ENCODE data around the gene ATP2A2.
"Not testable (repeated sequence)": the region's sequence is repeated elsewhere in the genome, so short reads cannot be mapped to it uniquely, and the experiment has no call there.

Gene ATP2A2

DNA sequence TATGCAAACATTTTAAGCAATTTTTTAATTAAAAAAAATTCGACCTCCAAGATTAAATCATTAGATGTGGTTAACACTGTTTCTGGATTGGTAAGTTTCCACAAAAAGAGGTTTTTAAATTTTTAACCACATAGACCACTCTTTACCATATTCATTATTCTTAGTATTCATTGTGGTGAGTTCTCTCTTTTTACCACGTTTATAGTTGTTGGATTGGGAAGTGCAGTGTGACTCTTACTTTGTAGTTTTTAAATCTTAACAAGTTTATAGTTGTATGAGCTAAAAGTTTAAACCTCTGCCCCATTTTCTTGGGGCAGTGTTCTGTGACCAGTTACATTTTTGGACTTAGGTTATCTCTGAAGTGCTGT lies 8.6 kb downstream of the ATP2A2 start:
- DNase-seq (ENCODE audit: low read depth, low spot score): no peak

DNA sequence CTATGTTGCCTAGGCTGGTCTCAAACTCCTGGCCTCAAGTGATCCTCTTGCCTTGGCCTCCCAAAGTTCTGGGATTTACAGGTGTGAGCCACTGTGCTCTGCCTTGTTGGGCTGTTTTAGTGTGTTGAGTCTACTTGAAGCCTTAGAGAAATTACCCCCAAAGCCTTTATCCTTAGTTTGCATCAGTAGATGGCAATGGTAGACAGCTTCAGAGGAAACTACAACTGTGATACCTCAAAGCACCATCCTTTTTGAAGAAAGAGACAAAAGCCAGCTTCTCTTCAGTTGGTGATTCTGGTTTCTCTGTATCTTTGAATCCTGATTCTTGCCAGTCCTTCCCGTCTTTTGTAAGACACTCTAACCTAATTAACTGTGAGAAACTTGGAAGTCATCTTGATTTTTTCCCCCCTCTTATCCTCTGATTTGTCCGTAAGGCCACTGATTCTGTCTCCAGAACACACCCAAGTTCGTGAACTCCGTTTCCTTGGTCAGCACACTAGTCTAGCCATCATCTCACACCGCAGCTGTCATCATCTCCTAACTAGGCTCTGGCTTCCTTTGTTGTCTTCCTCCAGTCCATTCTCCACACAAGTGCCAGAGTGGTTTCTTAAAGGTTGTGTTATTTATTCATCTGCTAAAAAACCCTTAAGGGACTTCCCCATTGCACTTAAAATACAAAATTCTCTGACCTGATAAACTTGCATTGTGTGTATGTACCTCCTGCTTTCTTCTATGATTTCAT lies 20.2 kb downstream of the ATP2A2 start:
- DNase-seq (ENCODE audit: low read depth, low spot score): no peak

DNA sequence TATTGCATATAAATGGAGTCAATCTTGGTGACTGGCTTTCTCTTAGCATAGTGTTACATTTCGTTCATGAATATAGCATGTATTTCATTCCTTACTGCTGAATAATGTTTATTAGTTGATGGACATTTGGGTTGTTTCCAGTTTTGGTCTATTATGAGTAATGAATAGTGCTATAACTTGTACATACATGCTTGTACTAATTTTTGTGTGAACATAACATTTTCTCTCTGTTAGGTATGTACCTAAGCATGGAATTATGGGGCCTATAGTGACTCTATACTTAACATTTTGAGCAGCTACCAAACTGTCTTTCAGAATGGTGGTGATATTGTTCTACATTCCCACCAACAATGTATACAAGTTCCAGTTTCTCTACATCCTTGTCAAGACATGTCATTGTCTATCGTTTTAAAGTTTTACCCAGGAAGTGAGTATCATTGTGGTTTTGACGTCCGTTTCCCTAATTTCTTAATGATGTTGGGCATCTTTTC lies 23.1 kb downstream of the ATP2A2 start:
- no peak for DNase-seq (ENCODE audit: low read depth, low spot score)

DNA sequence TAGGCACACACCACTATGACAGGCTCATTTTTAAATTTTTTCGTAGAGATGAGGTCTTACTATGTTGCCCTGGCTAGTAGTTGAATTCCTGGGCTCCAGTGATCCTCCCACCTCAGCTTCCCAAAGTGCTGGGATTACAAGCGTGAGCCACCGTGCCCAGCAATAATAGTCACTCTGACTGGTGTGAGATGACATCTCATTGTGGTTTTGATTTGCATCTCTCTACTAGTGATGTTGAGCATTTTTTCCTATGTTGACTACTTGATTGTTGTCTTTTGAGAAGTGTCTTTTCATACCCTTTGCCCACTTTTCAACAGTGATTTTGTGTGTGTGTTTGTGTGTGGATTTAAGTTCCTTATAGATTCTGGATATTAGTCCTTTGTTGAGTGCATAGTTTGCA lies 26.3 kb downstream of the ATP2A2 start:
- DNase-seq (ENCODE audit: low read depth, low spot score): no peak

DNA sequence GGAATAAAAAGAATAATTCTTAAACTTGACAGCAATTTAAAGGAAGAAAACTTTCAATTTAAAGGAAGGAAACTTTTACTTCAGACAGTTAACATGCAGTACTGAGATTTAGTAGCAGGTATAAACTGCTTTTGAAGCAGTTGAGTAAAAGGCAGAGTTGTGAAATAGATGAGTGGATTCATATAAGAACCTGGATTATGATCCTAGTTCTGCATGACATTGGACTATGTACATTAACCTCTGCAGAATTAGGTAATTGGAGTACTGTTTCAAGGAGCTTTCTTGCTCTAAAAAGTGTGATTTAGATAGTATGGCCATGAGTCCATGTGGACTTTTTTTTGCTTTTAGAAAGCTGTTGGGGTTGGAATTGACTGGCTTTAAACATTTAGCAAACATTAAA lies 29.7 kb downstream of the ATP2A2 start:
- no peak for DNase-seq (ENCODE audit: low read depth, low spot score)

DNA sequence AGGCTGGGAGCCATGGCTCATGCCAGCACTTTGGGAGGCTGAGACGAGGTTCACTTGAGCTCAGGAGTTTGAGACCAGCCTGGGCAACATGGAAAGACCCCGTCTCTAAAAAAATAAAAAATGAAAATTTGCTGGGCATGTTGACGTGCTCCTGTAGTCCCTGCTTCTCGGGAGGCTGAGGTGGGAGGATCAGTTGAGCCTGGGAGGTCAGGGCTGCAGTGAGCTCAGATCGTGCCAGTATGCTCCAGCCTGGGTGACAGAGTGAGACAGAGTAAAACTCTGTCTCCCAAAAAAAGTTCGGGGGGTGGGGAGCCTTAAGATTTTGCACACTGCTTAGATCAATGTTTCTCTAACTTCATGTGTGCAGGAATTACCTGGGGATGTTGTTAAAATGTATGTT lies 30.9 kb downstream of the ATP2A2 start:
- DNase-seq (ENCODE audit: low read depth, low spot score): no peak

DNA sequence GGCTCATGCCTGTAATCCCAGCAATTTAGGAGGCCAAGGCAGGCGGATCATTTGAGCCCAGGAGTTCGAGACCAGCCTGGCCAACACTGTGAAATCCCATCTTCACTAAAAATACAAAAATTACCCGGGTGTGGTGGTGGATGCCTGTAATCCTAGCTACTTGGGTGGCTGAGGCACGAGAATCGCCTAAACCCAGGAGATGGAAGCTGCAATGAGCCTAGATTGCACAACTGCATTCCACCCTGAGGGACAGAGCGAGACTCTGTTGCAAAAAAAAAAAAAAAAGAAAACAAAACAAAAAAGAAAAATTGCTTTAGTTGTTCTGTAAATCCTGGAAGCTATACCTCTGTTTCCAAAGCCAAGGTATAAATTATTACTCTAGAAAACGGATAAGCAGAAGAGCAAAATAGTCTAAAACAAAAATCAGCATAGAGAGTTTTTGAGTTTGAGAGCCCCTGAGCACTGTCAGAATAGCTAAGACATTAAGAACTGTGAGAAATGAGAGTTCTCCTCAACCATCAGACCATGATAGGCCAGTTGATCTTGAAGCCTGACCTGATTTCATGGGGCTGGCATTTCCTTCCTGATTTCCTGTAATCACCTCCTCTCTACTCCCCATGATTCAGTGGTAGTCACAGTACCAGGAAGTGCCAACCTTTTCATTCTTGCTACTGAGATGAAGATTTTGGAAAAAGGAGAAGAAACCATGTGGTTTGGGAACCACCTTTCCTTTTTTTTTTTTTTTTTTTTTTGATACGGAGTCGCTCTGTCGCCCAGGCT lies 31.7 kb downstream of the ATP2A2 start:
- no peak for DNase-seq (ENCODE audit: low read depth, low spot score)

DNA sequence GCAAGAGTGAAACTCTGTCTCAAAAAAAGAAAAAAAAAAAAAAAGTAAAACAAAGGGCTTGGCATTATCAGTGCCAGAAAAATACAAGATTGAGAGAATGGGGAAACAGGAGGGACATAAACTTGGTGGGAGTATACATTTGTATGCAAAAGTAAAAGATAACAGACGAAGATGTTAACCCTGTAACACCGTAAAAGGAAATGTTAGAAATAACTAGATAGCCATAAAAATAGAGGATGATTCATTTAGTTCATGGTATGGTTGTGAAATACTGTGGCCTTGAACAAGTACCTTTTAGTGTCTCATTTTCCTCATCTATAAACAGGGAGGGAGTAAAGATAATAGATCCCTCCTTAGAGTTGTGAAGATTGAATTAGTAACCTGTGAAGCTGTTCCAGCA lies 33.3 kb downstream of the ATP2A2 start:
- DNase-seq (ENCODE audit: low read depth, low spot score): no peak

DNA sequence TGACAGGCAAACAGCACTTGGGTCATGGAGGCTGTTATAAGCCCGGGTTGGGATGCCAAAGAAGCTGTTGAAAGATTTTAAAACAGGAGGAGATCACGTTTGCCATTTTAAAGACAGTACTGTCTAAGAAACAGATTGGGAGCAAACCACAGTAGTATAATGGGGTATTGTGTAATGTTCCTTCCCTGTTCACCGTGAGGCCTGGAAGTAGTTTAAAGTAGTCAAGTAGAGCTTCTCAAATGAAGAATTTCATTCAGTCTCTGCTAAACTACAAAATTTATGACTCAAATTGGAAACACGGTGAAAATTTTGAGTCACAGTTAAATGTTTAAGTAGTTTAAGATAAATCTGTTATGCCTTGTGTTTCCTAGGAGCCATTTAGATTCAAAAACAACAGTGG lies 35.8 kb downstream of the ATP2A2 start:
- no peak for DNase-seq (ENCODE audit: low read depth, low spot score)

DNA sequence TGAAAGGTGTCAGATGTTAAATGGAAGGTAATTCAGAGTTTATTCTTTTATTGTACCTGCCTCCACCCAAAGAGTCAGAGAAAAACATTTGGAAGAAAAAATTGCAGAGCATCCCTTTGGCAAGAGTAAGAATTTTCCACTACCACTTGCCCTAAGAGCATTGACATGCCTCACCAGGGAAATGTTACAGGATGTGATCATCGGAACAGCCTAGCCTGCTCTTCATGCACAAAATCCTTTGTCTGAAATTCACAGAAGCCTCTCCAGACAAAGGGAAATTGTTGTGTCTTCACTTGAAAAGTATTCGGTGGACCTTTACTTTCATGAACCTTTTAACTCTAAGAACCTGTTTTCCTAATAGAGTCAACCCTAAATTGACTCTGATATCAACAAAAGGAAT lies 36.9 kb downstream of the ATP2A2 start:
- no peak for DNase-seq (ENCODE audit: low read depth, low spot score)

DNA sequence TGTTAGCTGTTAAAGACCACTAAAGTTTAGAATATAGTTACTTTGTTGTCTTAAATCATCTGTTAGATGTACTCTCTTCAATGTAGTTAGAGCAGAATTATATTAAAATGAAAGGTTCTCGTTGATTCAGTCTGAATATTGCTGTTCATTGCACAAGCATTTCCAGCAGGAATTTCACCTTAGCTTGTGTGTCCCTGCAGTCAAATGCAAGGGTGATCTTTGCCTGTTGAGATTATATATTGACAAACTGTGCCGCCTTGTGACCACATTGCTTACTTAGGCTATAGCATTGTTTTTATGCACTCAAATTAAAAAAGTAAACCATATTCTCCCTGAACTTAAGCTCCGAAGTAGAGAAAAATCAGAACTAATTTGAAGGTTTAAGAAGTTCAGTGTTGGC lies 39.5 kb downstream of the ATP2A2 start:
- DNase-seq (ENCODE audit: low read depth, low spot score): no peak

DNA sequence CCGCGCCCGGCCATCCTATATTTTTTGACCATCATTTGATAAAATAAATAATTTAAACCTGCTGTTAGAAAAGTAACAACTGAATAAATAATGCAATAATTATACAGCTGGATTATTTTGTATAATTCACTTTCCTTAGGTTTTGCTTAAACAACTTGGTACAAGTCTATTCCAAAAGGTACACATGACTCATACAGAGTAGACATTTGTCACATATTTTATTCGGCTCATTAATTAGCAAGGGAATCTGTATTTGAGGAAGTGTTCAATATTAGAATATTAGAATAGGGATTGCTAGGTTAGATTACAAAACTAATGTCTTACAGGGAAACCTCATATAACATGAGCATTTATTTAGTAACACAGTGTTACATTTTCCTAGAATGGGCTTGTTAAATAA lies 48.7 kb downstream of the ATP2A2 start:
- no peak for DNase-seq (ENCODE audit: low read depth, low spot score)

DNA sequence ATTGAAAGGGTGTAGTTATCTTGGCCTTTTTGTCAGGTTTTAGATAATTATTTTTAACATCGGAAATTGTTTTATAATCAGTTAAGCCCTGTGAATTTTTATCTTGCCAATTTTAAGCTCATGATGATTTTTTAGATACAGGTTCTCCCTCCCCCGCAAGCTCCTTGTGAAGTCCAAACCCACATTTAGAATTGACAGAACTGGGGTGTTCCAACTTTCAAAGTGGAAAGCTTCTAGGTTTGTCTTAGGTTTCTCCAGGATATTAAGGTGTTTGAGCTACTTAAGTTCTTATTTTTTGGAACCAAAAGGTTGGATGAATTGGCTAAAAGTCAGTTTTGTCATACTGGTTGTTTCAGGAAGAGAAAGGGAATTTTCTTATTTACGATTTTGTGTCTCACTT lies 49.1 kb downstream of the ATP2A2 start:
- DNase-seq (ENCODE audit: low read depth, low spot score): no peak

DNA sequence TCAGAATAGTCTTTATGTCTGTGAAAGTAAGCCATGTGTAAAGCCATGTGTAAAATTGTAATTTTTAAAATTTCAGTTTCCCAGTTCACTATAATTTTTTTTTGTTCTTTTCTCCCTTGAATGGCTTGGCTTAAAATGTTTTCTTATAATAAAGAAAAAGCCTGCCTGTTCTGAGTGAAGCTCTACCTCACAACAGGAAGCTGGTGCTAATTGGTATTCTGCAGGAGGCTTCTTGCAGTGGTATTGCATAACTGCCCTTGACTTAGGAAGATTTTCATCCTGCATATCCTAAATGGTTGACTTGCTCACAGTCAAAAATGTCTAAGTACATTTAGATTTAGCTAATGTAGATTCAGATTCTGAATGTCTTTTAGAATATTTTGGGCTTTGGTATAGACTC lies 49.5 kb downstream of the ATP2A2 start:
- DNase-seq (ENCODE audit: low read depth, low spot score): no peak

DNA sequence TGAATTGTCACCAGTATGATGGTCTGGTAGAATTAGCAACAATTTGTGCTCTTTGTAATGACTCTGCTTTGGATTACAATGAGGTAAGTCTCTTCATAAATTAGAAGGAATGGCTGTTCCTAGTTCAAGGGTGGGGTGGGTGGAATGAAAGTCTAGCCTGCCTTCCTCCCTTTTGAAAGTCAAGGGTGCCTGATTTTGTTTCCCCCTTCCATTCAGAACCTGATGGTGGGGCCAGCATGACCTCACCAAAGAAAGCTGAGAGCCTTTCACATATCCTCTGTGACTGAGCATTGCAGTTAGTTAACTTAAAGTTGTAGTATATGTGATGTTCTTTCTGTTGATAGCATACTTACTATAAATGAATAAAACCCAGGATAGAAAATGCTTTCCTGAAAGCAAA lies 52.2 kb downstream of the ATP2A2 start:
- DNase-seq (ENCODE audit: low read depth, low spot score): no peak

DNA sequence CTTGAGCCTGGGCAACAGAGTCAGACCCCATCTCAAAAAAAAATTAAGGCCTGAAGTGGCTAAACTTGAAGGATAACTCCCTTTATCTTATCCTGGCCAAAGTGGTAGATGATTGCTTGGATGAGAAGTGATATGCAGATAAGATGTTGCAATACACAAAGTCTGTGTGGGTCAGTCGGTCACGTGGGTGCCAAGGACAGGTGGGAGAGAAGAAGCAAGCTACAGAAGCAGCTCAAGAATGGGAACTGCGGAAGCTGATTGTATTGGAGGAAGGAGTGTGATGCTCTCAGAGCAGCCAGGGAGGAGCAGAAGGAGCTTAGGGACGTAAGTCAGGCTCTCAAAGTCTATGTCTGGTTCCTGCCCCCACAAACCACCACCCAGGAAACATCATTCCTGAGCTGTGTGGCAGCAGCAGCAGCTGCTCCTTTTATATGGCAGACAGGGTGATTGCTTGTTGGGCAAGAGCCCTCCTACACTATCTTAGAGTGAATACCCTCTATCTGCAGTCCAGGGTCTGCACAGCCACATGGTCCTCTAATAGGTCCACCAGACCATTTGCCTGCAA lies 54.5 kb downstream of the ATP2A2 start:
- no peak for DNase-seq (ENCODE audit: low read depth, low spot score)

DNA sequence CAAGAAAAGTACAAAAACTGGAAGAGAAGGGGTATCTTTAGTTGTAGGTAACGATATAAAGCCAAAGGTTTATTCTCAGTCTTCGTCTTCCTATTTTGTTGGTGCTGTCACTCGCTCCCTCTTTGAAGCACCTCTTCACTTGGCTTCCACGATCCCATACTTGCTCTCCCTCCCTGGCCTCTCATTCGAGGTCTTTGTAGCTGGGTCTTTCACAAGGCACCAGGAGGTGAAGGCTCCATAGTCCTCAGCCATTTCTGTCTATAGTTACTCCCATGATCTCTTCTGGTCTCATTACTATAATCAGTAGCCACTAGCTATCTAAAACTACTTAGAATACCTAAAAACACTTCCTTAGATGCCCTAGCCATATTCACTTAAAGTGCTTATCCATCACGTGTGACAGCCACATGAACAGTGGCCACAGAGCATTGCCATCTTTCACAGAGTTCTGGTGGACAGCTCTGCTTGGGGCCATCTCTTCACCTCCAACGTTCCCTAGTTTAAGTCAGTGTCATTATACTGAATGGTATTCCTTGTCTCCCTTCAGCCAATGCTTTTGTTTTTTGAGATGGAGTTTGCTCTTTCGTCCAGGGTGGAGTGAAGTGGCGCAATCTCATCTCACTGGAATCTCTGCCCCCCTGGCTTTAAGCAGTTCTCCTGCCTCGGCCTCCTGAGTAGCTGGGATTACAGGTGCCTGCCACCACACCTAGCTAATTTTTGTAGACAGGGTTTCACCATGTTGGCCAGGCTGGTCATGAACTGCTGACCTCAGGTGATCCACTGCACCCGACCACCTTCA lies 57.1 kb downstream of the ATP2A2 start:
- DNase-seq (ENCODE audit: low read depth, low spot score): no peak

DNA sequence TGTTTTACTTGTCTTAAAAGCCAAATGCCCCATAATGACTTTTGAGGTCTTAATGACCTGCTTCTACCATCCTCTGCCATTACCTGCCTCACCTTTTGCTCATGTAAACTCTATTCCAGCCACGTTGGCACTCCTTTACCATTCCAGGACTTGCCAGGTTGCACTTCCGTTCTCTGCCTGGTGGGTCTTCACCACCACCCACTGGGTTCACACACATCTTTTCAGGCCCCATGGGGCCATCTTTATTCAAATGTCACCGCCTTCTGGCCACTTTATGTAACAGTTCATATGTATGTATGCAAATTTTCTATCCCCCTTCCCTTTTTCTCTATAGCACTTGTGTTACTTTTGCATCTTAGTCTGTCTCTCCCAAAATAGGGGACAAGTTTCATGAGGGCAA lies 57.7 kb downstream of the ATP2A2 start:
- DNase-seq (ENCODE audit: low read depth, low spot score): no peak

DNA sequence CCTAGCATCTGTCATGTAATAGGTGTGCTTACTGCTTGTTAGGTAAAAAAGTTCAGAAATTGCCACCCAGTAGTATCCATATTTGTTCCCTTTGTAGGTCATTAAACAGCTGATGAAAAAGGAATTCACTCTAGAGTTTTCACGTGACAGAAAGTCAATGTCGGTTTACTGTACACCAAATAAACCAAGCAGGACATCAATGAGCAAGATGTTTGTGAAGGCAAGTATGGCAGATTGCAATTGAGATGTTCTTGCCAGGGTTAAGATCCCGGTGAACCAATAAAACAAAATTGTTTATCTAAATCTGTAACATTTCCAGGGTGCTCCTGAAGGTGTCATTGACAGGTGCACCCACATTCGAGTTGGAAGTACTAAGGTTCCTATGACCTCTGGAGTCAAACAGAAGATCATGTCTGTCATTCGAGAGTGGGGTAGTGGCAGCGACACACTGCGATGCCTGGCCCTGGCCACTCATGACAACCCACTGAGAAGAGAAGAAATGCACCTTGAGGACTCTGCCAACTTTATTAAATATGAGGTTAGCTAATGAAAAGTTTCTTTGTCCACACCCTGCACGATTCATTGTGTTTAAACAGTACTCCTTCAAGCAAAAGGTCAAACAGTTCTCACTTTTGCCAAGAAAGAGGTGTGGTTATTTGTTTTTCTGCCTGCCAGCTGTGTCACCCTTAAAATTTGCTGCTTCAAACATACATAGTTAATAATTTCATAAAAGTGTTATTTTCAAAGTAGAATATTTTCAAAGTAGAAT lies 58.3 kb downstream of the ATP2A2 start:
- no peak for DNase-seq (ENCODE audit: low read depth, low spot score)

DNA sequence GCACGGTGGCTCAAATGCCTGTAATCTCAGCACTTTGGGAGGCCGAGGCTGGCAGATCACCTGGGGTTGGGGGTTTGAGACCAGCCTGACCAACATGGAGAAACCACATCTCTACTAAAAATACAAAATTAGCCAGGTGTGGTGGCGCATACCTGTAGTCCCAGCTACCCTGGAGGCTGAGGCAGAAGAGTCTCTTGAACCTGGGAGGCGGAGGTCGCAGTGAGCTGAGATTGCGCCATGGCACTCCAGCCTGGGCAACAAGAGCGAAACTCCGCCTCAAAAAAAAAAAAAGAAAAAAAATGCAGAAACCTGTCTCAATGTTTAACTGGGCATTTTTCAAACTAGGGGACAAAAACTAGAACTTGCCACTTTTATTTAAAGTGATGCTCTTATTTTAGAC lies 59.2 kb downstream of the ATP2A2 start:
- not testable (repeated sequence) for DNase-seq (ENCODE audit: low read depth, low spot score)

DNA sequence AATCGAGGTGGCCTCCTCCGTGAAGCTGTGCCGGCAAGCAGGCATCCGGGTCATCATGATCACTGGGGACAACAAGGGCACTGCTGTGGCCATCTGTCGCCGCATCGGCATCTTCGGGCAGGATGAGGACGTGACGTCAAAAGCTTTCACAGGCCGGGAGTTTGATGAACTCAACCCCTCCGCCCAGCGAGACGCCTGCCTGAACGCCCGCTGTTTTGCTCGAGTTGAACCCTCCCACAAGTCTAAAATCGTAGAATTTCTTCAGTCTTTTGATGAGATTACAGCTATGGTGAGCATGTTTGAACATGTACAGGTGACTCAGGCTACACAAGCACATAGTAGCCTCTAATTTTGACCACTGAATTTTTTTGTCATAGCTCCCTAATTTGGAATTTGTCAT lies 59.7 kb downstream of the ATP2A2 start:
- DNase-seq (ENCODE audit: low read depth, low spot score): no peak
